ENCODE data around the gene TRIM7.
"Not testable (repeated sequence)": the region's sequence is repeated elsewhere in the genome, so short reads cannot be mapped to it uniquely, and the experiment has no call there.

The TRIM7 gene

DNA sequence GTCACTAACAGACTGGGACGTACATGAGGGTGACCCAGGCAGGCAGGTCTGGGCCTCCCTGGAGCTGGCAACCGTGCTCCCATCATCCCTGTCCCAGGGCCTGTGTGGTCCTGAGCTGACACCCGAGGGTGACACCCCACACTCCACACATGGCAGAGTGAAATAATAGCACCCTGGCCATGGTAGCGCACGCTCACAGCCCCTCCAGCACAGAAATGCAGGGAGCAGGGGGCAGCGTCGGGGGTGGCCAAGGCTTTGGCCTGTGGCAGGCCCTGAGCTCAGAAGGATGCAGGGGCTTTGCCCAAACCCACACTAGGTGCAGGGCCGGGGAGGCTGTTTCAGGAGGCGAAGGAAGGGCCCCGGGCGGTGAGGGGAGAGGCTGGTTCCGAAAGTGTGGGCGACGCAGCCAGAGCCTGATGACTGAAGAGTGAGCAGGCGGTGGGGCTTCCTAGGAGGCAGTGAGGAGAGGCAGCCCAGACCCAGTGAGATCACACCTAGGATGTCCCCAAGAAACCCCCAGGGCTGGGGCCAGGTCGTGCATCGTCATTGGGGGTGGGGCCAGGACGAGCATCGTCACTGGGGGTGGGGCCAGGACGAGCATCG lies 44.7 kb downstream of the TRIM7 start:
- Histone ChIP-seq H3K36me3 (ENCODE audit: control insufficient read depth, insufficient read depth, low read length) (no peaks in the 10 kb centered on the region), H3K27me3 (ENCODE audit: control insufficient read depth, insufficient read depth, low read length) (peaks cover 22% of the 10 kb centered on the region), H3K4me1 (ENCODE audit: control insufficient read depth, insufficient read depth, low read length) (no peaks in the 10 kb centered on the region), H3K4me3 (ENCODE audit: low read length) (no peak overlapping the region), H3K9me3 (ENCODE audit: control insufficient read depth, low read length) (no peaks in the 10 kb centered on the region), H3K9ac (ENCODE audit: low read length) (no peak overlapping the region)

DNA sequence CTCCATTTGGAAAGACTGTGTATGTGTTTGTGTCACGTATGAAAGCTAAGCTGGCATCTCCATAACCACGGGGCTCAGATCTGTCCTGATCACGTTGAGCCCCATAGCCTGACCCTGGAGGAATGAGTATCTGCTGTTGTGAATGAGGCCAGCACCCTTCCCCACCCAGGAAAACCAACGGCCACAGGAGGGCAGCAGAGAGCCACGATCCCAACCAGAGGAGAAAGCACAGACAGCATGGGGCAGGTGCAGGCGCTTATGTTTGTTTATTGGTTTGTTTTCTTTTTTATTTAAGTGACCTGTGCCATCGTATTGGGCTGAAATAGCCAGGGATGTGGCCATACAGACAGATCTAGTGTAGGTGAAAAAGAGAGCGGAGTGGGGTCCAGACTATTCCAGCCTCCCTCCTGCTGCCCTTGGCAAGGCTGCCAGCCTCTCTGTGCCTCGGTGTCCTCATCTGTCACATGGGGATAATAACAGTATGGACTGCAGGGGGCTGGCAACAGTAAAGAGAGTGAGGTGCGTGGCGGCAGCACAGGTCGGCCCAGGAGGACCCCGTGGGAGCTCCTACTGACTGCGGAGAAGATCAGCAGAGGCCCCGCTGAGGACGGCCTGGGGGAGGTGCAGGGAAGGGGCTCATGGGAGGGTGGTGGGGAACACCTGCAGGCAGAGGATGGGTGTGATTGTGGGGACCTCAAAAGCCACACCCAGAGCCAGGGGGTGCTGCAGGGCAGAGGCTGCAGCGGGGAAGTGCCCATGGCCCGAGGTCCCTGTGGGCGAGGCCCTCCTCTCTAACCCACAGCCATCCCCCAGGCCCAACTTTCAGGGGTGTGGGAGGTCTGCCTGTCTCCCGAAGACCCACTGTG lies 45.5 kb downstream of the TRIM7 start:
- Histone ChIP-seq H3K9ac (ENCODE audit: low read length) (no peak overlapping the region), H3K27me3 (ENCODE audit: control insufficient read depth, insufficient read depth, low read length) (peaks cover 19% of the 10 kb centered on the region)

DNA sequence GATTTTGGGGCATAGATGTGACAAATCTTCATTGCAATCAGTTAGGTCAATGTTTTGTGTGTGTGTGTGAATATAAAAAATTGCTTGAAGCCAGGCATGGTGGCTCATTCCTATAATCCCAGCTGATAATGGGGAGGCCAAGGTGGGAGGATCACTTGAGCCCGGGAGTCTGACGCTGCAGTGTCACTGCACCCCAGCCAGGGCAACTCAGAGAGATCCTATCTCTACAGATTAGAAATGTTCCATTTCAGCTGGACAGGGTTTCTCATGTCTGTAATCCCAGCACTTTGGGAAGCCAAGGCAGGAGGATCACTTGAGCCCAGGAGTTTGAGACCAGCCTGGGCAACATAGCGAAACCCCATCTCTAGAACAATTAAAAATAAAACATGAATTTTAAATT lies 46.1 kb downstream of the TRIM7 start:
- peaks cover 14% of the 10 kb centered on the region for H3K27me3 ChIP-seq (ENCODE audit: control insufficient read depth, insufficient read depth, low read length)
- H3K9ac ChIP-seq (ENCODE audit: low read length): no peak overlapping the region
- H3K9me3 ChIP-seq (ENCODE audit: control insufficient read depth, low read length): no peaks in the 10 kb centered on the region
- no peaks in the 10 kb centered on the region for H3K4me1 ChIP-seq (ENCODE audit: control insufficient read depth, insufficient read depth, low read length)
- H3K4me3 ChIP-seq (ENCODE audit: low read length): no peak overlapping the region
- H3K36me3 ChIP-seq (ENCODE audit: control insufficient read depth, insufficient read depth, low read length): no peaks in the 10 kb centered on the region

More for the DNA sequence above, 45.5 kb downstream of the TRIM7 start:
- H3K36me3 ChIP-seq (ENCODE audit: control insufficient read depth, insufficient read depth, low read length): no peaks in the 10 kb centered on the region
- H3K4me3 ChIP-seq (ENCODE audit: low read length): no peak overlapping the region
- H3K4me1 ChIP-seq (ENCODE audit: control insufficient read depth, insufficient read depth, low read length): no peaks in the 10 kb centered on the region
- H3K9me3 ChIP-seq (ENCODE audit: control insufficient read depth, low read length): no peaks in the 10 kb centered on the region

DNA sequence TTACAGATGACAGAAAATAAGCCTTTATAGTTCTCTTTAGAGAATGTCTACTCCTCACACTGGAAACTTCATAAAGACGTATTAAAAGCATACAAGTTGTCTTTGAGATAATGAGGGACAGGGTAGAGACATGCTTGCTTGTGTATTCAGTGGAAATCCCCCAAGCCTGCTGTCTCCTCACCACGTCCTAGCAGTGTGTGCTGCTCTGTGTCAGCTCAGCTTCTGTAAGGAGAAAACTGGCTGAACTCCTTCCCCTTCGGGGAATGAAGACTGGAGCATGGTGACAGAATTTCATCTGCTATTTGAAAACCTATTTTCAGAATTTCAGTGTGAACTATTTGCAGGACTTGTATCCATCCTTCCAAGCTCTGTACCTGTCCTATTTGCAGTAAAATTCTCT lies 48.2 kb downstream of the TRIM7 start:
- no peak overlapping the region for H3K9ac ChIP-seq (ENCODE audit: low read length)
- peaks cover under 1% of the 10 kb centered on the region for H3K27me3 ChIP-seq (ENCODE audit: control insufficient read depth, insufficient read depth, low read length)
- H3K36me3 ChIP-seq (ENCODE audit: control insufficient read depth, insufficient read depth, low read length): no peaks in the 10 kb centered on the region
- H3K4me3 ChIP-seq (ENCODE audit: low read length): no peak overlapping the region
- H3K4me1 ChIP-seq (ENCODE audit: control insufficient read depth, insufficient read depth, low read length): no peaks in the 10 kb centered on the region
- no peaks in the 10 kb centered on the region for H3K9me3 ChIP-seq (ENCODE audit: control insufficient read depth, low read length)

DNA sequence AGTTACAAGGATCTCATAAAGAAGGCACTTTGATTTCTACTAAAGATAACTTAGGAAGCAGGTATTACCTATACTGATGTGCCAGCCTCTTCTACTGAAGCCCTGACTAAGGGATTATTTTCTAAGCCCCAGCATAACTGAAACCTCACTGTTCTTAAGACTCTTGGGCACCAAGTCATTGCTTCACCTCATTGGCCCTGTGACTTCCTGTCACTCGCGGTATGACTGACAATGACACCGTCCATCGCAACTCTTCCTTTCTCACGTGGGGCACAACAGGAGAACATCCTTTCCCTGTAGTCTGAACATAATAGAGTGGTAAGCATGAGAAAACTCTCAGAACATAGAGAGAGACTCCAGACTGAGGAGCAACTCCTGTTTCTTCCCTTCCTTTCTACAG lies 51.2 kb downstream of the TRIM7 start:
- Histone ChIP-seq H3K4me1 (ENCODE audit: control insufficient read depth, insufficient read depth, low read length) (no peaks in the 10 kb centered on the region), H3K9me3 (ENCODE audit: control insufficient read depth, low read length) (no peaks in the 10 kb centered on the region), H3K4me3 (ENCODE audit: low read length) (no peak overlapping the region), H3K9ac (ENCODE audit: low read length) (no peak overlapping the region), H3K27me3 (ENCODE audit: control insufficient read depth, insufficient read depth, low read length) (peaks cover 13% of the 10 kb centered on the region), H3K36me3 (ENCODE audit: control insufficient read depth, insufficient read depth, low read length) (no peaks in the 10 kb centered on the region)

DNA sequence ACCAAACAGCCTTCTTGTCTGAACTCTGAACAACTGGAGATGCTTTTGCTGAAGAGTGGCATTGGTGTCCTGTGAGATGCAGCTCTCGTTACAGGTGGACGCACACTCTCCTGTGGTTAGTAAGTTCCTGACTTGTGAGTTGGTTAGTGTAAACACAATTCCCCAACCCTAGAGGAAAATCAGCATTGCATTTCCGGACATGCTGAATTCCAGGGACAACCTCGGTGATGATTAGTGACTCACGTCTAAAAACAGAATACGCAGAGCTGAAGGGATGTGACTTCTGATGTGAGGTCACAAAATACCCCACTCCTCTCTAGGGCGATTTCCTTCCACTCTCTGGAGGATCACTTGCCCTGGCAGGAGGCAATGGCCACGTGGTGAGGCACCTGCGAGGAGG lies 52.6 kb downstream of the TRIM7 start:
- no peaks in the 10 kb centered on the region for H3K4me1 ChIP-seq (ENCODE audit: control insufficient read depth, insufficient read depth, low read length)
- no peak overlapping the region for H3K9ac ChIP-seq (ENCODE audit: low read length)

DNA sequence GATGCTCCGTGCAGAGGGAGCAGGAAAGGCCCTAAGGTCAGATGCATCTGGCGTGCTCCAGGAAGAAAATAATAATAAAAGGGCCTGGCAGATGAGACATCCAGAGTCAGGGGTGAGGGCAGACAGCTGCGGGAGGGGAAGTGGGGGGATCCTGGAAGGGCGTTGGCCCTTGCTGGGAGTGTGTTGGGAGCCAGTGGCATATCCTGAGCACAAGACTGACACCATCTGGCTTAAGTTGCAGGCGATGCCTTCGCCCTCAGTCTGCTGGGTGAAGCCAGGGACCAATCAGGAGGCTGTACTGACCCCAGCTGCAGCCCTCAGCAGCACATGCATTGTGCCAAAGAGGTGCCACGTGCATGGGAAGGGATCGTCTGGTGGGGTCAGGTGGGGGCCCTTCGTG lies 53.9 kb downstream of the TRIM7 start:
- H3K27me3 ChIP-seq (ENCODE audit: control insufficient read depth, insufficient read depth, low read length): peaks cover 18% of the 10 kb centered on the region
- H3K9me3 ChIP-seq (ENCODE audit: control insufficient read depth, low read length): no peaks in the 10 kb centered on the region
- no peak overlapping the region for H3K4me3 ChIP-seq (ENCODE audit: low read length)
- no peaks in the 10 kb centered on the region for H3K4me1 ChIP-seq (ENCODE audit: control insufficient read depth, insufficient read depth, low read length)
- no peaks in the 10 kb centered on the region for H3K36me3 ChIP-seq (ENCODE audit: control insufficient read depth, insufficient read depth, low read length)
- H3K9ac ChIP-seq (ENCODE audit: low read length): no peak overlapping the region

More for the DNA sequence above, 52.6 kb downstream of the TRIM7 start:
- Histone ChIP-seq H3K36me3 (ENCODE audit: control insufficient read depth, insufficient read depth, low read length) (no peaks in the 10 kb centered on the region), H3K9me3 (ENCODE audit: control insufficient read depth, low read length) (no peaks in the 10 kb centered on the region), H3K4me3 (ENCODE audit: low read length) (no peak overlapping the region), H3K27me3 (ENCODE audit: control insufficient read depth, insufficient read depth, low read length) (peaks cover 18% of the 10 kb centered on the region)

DNA sequence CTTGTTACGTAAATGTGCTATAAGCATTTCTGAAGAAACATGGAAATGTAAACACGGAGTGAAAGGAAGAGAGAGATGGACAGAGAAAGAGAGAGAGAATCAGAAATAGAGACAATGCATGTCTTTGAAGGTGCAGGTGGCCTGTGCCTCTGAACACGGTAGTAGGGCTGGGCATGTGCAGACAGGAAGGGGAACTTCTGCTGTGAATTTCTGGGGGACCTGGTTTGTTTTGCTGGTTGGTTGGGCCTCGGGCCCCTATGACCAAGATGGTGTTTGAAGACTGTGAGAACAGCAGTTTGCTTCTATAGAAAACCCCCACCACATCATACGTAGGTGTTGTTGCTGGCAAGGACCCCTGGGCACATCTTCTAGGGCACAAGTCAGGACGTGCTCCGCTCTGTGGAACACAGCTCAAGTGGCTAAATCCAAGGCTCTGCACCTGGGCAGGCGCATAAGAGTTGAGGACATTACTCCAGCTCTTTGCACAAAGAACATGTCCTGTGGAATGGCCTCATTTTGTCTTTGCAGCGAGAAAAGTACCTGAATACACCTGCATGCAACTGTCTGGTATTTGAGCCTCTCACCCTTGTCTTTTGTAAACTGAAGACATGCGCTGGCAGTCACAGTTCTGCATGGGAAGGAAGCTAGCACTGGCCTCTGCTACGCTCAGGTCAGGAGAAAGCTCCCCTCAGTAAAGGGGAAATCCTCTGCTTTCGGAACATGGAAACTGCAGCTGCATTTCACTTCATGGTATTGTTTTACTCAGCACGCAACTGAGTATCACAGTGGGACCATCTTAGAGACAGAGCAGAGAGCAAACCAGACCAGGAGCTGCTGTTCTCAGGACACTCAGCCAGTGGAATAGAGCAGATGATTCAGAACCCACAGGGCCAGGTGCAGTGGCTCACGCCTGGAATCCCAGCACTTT lies 54.9 kb downstream of the TRIM7 start:
- H3K27me3 ChIP-seq (ENCODE audit: control insufficient read depth, insufficient read depth, low read length): peaks cover 18% of the 10 kb centered on the region
- H3K4me3 ChIP-seq (ENCODE audit: low read length): no peak overlapping the region
- no peaks in the 10 kb centered on the region for H3K36me3 ChIP-seq (ENCODE audit: control insufficient read depth, insufficient read depth, low read length)
- H3K4me1 ChIP-seq (ENCODE audit: control insufficient read depth, insufficient read depth, low read length): no peaks in the 10 kb centered on the region
- no peak overlapping the region for H3K9ac ChIP-seq (ENCODE audit: low read length)
- H3K9me3 ChIP-seq (ENCODE audit: control insufficient read depth, low read length): no peaks in the 10 kb centered on the region

DNA sequence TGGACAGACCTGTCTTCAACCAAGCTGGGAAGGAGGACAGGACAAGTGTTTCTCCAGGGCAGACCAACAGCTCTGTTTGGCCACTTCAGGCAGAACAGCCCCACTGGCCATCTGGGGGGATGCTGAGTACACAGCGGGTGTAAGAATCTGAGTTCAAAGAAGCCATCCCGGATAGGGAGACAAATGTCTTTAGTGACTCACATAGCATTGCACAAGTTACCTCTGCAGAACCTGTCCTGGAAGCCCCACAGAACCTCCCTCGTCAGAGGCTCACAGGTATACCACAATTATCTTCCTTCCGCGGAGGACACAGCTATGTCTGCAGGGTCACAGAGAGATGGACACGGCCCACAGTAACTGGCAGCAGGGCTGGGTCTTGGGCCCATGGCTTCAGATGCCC lies 55.6 kb downstream of the TRIM7 start:
- Histone ChIP-seq H3K4me3 (ENCODE audit: low read length) (no peak overlapping the region), H3K9ac (ENCODE audit: low read length) (no peak overlapping the region), H3K27me3 (ENCODE audit: control insufficient read depth, insufficient read depth, low read length) (peaks cover 18% of the 10 kb centered on the region), H3K4me1 (ENCODE audit: control insufficient read depth, insufficient read depth, low read length) (no peaks in the 10 kb centered on the region), H3K36me3 (ENCODE audit: control insufficient read depth, insufficient read depth, low read length) (no peaks in the 10 kb centered on the region), H3K9me3 (ENCODE audit: control insufficient read depth, low read length) (no peaks in the 10 kb centered on the region)

DNA sequence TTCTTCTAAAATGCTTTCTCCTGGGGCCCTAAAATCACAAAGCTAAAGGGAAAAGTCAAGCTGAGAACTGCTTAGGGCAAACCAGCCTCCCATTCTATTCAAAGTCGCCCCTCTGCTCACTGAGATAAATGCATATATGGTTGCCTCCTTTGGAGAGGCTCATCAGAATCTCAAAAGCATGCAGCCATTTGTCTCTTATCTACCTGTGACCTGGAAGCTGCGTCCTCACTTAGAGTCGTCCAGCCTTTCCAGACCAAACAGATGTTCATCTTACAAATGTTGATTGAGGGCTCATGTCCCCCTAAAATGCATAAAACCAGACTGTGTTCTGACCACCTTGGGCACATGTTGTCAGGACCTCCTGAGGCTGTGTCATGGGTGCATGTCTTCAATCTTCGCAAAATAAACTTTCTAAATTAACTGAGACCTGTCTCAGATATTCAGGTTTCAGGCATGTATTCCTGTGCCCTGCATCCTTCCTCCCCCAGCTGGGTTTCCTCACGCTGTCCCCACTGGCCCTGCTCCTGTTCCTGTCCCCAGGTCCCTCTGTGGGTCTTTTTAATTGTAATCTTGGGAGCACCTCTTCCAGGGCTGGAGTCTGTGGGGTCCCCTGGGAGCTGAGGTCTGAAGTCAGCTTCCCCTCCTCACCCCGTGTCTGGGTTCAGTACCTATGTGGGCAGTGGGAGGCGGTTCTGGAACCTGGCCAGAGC lies 57.9 kb downstream of the TRIM7 start, which contains the start of gene OR2V2:
Gene OR2V2, plus strand, starts transcription at position 660 of the 710 bp plus-strand sequence. CDS start 7,357 bp downstream, outside the sequence.
- H3K4me1 ChIP-seq (ENCODE audit: control insufficient read depth, insufficient read depth, low read length); H3K9ac ChIP-seq (ENCODE audit: low read length); H3K9me3 ChIP-seq (ENCODE audit: control insufficient read depth, low read length); H3K36me3 ChIP-seq (ENCODE audit: control insufficient read depth, insufficient read depth, low read length); H3K4me3 ChIP-seq (ENCODE audit: low read length): not testable (repeated sequence)
- H3K27me3 ChIP-seq (ENCODE audit: control insufficient read depth, insufficient read depth, low read length): peaks cover 27% of the 10 kb centered on the region

DNA sequence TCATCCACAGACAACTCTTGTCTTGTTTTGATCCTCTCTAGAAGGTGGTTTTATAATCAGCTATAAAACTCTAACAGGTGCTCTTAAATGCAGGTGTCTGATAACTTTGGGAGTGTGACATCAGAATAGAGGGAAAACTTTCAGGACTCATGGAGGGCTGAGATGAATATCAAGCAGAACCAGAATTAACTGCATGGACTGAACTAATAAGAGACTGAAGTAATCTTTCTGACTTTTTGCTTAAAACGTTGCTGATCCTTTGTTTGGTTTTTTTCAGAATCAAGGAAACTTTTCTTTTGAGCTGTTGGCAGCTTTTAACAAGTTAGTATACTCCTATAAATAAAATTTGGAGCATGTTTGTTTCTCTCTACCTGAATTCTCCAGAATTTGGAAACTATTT lies 59.9 kb downstream of the TRIM7 start:
- Histone ChIP-seq H3K4me3 (ENCODE audit: low read length) (no peak overlapping the region), H3K9me3 (ENCODE audit: control insufficient read depth, low read length) (no peaks in the 10 kb centered on the region), H3K27me3 (ENCODE audit: control insufficient read depth, insufficient read depth, low read length) (peaks cover 15% of the 10 kb centered on the region), H3K36me3 (ENCODE audit: control insufficient read depth, insufficient read depth, low read length) (no peaks in the 10 kb centered on the region), H3K4me1 (ENCODE audit: control insufficient read depth, insufficient read depth, low read length) (no peaks in the 10 kb centered on the region), H3K9ac (ENCODE audit: low read length) (no peak overlapping the region)
